ENCODE results near the gene MKRN3. TPM values are rescaled to one million over a fixed set of nuclear protein-coding genes. Genes with fewer than 3 reads are reported as not detected.

The MKRN3 gene
- total RNA-seq, 1 experiment from 2014 or later, result not detected

DNA sequence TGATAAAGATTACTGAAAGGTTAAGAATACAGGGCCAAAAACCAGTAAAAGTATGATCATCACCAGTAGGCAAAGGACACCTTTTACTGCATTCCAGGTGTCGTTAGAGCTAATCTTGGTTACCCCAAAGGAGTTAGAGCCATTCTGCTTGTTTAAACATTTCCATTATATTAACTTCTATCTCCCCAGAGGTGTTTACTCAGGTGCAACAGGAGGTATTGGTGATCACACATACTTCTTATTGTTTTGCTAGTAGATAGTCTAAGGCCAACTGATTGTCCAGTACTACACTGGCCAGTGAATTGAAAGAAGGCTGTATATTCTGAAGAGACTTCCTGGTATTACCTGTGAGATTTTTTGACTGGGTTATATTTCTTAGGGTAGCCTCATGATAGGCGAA, 22.8 kb downstream of the MKRN3 start:
- H3K36me3 Mint-ChIP-seq, result peaks cover 37% of the 10 kb centered on the region
- DNase-seq (ENCODE audit: low spot score) (no peak), ATAC-seq (no peak)
- H3K4me3 Mint-ChIP-seq, result no peak overlapping the region
- H3K27ac Mint-ChIP-seq, result no peak overlapping the region
- peaks cover 54% of the 10 kb centered on the region for H3K9me3 Mint-ChIP-seq
- H3K27me3 Mint-ChIP-seq (ENCODE audit: low read depth), result peaks cover 9% of the 10 kb centered on the region
- no peak for TF ChIP-seq ESRRA (CRISPR knock-in tag; IDR thresholded peaks at IDR 0.05; ENCODE audit: borderline replicate concordance)
- TF ChIP-seq, protein P1, sequence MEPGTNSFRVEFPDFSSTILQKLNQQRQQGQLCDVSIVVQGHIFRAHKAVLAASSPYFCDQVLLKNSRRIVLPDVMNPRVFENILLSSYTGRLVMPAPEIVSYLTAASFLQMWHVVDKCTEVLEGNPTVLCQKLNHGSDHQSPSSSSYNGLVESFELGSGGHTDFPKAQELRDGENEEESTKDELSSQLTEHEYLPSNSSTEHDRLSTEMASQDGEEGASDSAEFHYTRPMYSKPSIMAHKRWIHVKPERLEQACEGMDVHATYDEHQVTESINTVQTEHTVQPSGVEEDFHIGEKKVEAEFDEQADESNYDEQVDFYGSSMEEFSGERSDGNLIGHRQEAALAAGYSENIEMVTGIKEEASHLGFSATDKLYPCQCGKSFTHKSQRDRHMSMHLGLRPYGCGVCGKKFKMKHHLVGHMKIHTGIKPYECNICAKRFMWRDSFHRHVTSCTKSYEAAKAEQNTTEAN (CRISPR knock-in tag; IDR thresholded peaks at IDR 0.05), result no peak
- TF ChIP-seq IRF1 (CRISPR knock-in tag; IDR thresholded peaks at IDR 0.05), result no peak
- ChIA-PET CTCF (interaction anchor here (0.8 kb wide), 1 partner anchor 41 kb away, joined by 3 read pairs; no protein-coding TSS in a partner anchor), POLR2A (no interaction called here)
- H3K4me1 Mint-ChIP-seq, result no peaks in the 10 kb centered on the region

DNA sequence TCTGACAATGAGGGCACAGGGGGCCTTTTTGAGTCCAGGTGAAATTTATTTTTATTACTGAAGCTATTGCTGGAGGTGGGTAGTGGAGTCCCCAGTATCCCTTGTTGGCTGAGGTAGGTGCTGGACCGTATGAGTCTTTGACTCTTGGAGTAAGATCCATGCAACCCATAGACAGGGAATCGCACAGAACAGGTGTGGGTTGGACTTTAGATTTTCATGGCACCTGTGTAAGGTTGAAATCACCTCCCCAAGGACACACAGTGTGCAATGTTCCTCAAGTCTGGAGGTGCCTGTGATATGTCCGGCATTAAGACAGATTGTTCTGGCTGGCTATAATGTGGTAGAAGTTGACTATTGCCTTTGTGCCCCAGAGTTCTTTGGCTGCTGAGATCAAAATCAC, 23.5 kb downstream of the MKRN3 start:
- TF ChIP-seq NR3C1 (CRISPR knock-in tag; conservative IDR thresholded peaks at IDR 0.05; ENCODE audit: low read depth), result no peak
- no peak for TF ChIP-seq HMGXB4 (CRISPR knock-in tag; IDR thresholded peaks at IDR 0.05)
- TF ChIP-seq ZNF138 (CRISPR knock-in tag; conservative IDR thresholded peaks at IDR 0.05), result no peak
- no peak for TF ChIP-seq SMAD4 (CRISPR knock-in tag; IDR thresholded peaks at IDR 0.05)
- no peak for TF ChIP-seq EMX1 (CRISPR knock-in tag; IDR thresholded peaks at IDR 0.05)
- TF ChIP-seq, protein P2, sequence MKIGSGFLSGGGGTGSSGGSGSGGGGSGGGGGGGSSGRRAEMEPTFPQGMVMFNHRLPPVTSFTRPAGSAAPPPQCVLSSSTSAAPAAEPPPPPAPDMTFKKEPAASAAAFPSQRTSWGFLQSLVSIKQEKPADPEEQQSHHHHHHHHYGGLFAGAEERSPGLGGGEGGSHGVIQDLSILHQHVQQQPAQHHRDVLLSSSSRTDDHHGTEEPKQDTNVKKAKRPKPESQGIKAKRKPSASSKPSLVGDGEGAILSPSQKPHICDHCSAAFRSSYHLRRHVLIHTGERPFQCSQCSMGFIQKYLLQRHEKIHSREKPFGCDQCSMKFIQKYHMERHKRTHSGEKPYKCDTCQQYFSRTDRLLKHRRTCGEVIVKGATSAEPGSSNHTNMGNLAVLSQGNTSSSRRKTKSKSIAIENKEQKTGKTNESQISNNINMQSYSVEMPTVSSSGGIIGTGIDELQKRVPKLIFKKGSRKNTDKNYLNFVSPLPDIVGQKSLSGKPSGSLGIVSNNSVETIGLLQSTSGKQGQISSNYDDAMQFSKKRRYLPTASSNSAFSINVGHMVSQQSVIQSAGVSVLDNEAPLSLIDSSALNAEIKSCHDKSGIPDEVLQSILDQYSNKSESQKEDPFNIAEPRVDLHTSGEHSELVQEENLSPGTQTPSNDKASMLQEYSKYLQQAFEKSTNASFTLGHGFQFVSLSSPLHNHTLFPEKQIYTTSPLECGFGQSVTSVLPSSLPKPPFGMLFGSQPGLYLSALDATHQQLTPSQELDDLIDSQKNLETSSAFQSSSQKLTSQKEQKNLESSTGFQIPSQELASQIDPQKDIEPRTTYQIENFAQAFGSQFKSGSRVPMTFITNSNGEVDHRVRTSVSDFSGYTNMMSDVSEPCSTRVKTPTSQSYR (CRISPR knock-in tag; IDR thresholded peaks at IDR 0.05), result no peak
- no peak for TF ChIP-seq ZNF121 (CRISPR knock-in tag; IDR thresholded peaks at IDR 0.05)
- no peak for TF ChIP-seq ZNF423 (CRISPR knock-in tag; IDR thresholded peaks at IDR 0.05)
- TF ChIP-seq, protein P3, sequence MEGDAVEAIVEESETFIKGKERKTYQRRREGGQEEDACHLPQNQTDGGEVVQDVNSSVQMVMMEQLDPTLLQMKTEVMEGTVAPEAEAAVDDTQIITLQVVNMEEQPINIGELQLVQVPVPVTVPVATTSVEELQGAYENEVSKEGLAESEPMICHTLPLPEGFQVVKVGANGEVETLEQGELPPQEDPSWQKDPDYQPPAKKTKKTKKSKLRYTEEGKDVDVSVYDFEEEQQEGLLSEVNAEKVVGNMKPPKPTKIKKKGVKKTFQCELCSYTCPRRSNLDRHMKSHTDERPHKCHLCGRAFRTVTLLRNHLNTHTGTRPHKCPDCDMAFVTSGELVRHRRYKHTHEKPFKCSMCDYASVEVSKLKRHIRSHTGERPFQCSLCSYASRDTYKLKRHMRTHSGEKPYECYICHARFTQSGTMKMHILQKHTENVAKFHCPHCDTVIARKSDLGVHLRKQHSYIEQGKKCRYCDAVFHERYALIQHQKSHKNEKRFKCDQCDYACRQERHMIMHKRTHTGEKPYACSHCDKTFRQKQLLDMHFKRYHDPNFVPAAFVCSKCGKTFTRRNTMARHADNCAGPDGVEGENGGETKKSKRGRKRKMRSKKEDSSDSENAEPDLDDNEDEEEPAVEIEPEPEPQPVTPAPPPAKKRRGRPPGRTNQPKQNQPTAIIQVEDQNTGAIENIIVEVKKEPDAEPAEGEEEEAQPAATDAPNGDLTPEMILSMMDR (IDR thresholded peaks at IDR 0.05), result no peak
- TF ChIP-seq, protein P4, sequence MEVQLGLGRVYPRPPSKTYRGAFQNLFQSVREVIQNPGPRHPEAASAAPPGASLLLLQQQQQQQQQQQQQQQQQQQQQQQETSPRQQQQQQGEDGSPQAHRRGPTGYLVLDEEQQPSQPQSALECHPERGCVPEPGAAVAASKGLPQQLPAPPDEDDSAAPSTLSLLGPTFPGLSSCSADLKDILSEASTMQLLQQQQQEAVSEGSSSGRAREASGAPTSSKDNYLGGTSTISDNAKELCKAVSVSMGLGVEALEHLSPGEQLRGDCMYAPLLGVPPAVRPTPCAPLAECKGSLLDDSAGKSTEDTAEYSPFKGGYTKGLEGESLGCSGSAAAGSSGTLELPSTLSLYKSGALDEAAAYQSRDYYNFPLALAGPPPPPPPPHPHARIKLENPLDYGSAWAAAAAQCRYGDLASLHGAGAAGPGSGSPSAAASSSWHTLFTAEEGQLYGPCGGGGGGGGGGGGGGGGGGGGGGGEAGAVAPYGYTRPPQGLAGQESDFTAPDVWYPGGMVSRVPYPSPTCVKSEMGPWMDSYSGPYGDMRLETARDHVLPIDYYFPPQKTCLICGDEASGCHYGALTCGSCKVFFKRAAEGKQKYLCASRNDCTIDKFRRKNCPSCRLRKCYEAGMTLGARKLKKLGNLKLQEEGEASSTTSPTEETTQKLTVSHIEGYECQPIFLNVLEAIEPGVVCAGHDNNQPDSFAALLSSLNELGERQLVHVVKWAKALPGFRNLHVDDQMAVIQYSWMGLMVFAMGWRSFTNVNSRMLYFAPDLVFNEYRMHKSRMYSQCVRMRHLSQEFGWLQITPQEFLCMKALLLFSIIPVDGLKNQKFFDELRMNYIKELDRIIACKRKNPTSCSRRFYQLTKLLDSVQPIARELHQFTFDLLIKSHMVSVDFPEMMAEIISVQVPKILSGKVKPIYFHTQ (CRISPR knock-in tag; IDR thresholded peaks at IDR 0.05), result no peak
- TF ChIP-seq, protein P5, sequence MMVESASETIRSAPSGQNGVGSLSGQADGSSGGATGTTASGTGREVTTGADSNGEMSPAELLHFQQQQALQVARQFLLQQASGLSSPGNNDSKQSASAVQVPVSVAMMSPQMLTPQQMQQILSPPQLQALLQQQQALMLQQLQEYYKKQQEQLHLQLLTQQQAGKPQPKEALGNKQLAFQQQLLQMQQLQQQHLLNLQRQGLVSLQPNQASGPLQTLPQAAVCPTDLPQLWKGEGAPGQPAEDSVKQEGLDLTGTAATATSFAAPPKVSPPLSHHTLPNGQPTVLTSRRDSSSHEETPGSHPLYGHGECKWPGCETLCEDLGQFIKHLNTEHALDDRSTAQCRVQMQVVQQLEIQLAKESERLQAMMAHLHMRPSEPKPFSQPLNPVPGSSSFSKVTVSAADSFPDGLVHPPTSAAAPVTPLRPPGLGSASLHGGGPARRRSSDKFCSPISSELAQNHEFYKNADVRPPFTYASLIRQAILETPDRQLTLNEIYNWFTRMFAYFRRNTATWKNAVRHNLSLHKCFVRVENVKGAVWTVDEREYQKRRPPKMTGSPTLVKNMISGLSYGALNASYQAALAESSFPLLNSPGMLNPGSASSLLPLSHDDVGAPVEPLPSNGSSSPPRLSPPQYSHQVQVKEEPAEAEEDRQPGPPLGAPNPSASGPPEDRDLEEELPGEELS (CRISPR knock-in tag; IDR thresholded peaks at IDR 0.05), result no peak
- TF ChIP-seq TEAD4 (CRISPR knock-in tag; IDR thresholded peaks at IDR 0.05), result no peak
- TF ChIP-seq, protein P6, sequence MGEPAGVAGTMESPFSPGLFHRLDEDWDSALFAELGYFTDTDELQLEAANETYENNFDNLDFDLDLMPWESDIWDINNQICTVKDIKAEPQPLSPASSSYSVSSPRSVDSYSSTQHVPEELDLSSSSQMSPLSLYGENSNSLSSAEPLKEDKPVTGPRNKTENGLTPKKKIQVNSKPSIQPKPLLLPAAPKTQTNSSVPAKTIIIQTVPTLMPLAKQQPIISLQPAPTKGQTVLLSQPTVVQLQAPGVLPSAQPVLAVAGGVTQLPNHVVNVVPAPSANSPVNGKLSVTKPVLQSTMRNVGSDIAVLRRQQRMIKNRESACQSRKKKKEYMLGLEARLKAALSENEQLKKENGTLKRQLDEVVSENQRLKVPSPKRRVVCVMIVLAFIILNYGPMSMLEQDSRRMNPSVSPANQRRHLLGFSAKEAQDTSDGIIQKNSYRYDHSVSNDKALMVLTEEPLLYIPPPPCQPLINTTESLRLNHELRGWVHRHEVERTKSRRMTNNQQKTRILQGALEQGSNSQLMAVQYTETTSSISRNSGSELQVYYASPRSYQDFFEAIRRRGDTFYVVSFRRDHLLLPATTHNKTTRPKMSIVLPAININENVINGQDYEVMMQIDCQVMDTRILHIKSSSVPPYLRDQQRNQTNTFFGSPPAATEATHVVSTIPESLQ (CRISPR knock-in tag; IDR thresholded peaks at IDR 0.05), result no peak
- no peak for TF ChIP-seq ZNF317 (CRISPR knock-in tag; IDR thresholded peaks at IDR 0.05; ENCODE audit: borderline replicate concordance, low read depth)
- Mint-ChIP-seq H3K9me3 (peaks cover 49% of the 10 kb centered on the region), H3K4me1 (no peaks in the 10 kb centered on the region), H3K4me3 (no peak overlapping the region), H3K27ac (no peak overlapping the region), H3K27me3 (ENCODE audit: low read depth) (peaks cover 8% of the 10 kb centered on the region), H3K36me3 (peaks cover 32% of the 10 kb centered on the region)
- POLR2A ChIA-PET, result no interaction called here
- no peak for ATAC-seq
- no peak for DNase-seq (ENCODE audit: low spot score)
- CTCF ChIA-PET, result no interaction called here
